Heart left ventricle (tissue), 13 donors: ENCODE data around the gene PDIA3.
"Not testable (repeated sequence)": the region's sequence is repeated elsewhere in the genome, so short reads cannot be mapped to it uniquely, and the experiment has no call there.

Experiments
- CTCF ChIP-seq, 12 donors: fragments of 200-600 bp; sonication (generic) in 4 of 12; IDR thresholded peaks; one replicate each; pipeline versions ENCODE4 v1.5.0 to v1.8.0; 2018 to 2022; ENCODE audit warnings: antibody characterized with exemption in 12 of 12, mild to moderate bottlenecking in 5 of 12
- POLR2A ChIP-seq, 2 donors: fragments of 450-650 bp; IDR thresholded peaks; one replicate each; pipeline ENCODE4 v1.6.1; 2017; ENCODE audit warnings: antibody characterized with exemption in 2 of 2, mild to moderate bottlenecking in 2 of 2, moderate library complexity in 2 of 2
- donor health status: ischemic (EF 13 %, LVEDD 7.1; RV severe dilation, severe dysfunction).
- donor health status: DM: no; HTN: yes; CAD: no.
- donor health status: DM: no; HTN: no; CAD: no.
- donor health status: ischemic (EF 25% LVEDD 6.9; RV normal size, moderate dysfunction).
- donor health status: ischemic (EF 25% LVEDD 5.7; RV mildly dilated, moderate dysfunction).
- donor health status: ischemic (EF 35%, LVEDD 5.7; RV mildly dilated, moderate dysfunction).
- donor health status: nonischemic (EF 11% LVEDD 7.7; RV severe dilation, severe dysfunction).
- donor health status: DM: yes; HTN: yes; CAD: no.
- donor health status: PGD.
- donor health status: ischemic (EF 29% LVEDD 5.4; RV normal size, mild dysfunction).
- donor health status: nonischemic (EF 23%, LVEDD 6.1; RV moderate dilation, normal function).

GRCh38 chr15:43746903-43747309 is 668 bp downstream of the PDIA3 start:
- TF ChIP-seq CTCF, POLR2A (IDR thresholded peaks at IDR 0.05): not testable (repeated sequence)
